GM12878 (cell line): Measurements from ENCODE around the gene TRPV5. TPM values are rescaled to one million over a fixed set of nuclear protein-coding genes. Genes with fewer than 3 reads are reported as not detected.

ENCODE experiments used
- NFXL1 ChIP-seq: fragments of 450-650 bp; IDR thresholded peaks from 2 replicates; pipeline ENCODE4 v1.6.1; 2017; ENCODE audit warnings: antibody characterized with exemption, mild to moderate bottlenecking, borderline replicate concordance
- POU2F2 ChIP-seq: IDR thresholded peaks from 3 replicates; pipeline ENCODE4 v1.6.1; 2011; ENCODE audit warnings: low read depth, mild to moderate bottlenecking, low read length, borderline replicate concordance
- RAD51 ChIP-seq: fragments of 450-650 bp; IDR thresholded peaks from 2 replicates; pipeline ENCODE4 v1.6.1; 2016; ENCODE audit warnings: moderate library complexity, mild to moderate bottlenecking, inconsistent platforms
- RCOR1 ChIP-seq: conservative IDR thresholded peaks from 2 replicates; pipeline ENCODE4 v1.6.1; 2012; ENCODE audit warnings: low read depth, low read length, improper control_type of control experiment
- ZNF274 ChIP-seq: IDR thresholded peaks from one replicate; pipeline ENCODE4 v1.8.0; 2011; ENCODE audit not compliant: insufficient read length, insufficient read depth
- polyA plus RNA-seq, 11 experiments: library from polyadenylated mRNA; depleted of rRNA in 4 of 11; unstranded in 6 of 11; stranded (reverse) in 5 of 11; fragments of >200 nt; fragmentation: Nextera tagmentation in 4 of 11; fragmentation: Illumina TruSeq in 1 of 11; extraction: Ambion mirVana in 4 of 11; extraction: Trizol in 1 of 11; gene quantifications; 1 replicate in 1 of 11; 2 replicates in 10 of 11; pipeline versions ENCODE4 v1.2.1 to v1.2.3, GENCODE V29; 2011 to 2016; ENCODE audit warnings: inconsistent platforms in 2 of 11, missing spikeins in 2 of 11, low read depth in 1 of 11
- total RNA-seq, 4 experiments: library from RNA; depleted of rRNA in 3 of 4; stranded (reverse); fragments of >200 nt in 3 of 4; fragmentation: Illumina TruSeq in 1 of 4; extraction: Trizol in 1 of 4; gene quantifications; 2 replicates each; pipeline versions ENCODE4 v1.2.1 to v1.2.3, GENCODE V29; 2013 to 2021
- TF ChIP-seq, protein P1 (sequence below): fragments of 450-650 bp; formaldehyde crosslinking; IDR thresholded peaks from 2 replicates; pipeline ENCODE4 v1.4.0; 2022; ENCODE audit warnings: mild to moderate bottlenecking, moderate library complexity
- TF ChIP-seq, protein P2 (sequence below): fragments of 450-650 bp; IDR thresholded peaks from 2 replicates; pipeline ENCODE4 v1.6.1; 2017; ENCODE audit warnings: mild to moderate bottlenecking
- TF ChIP-seq, protein P3 (sequence below): IDR thresholded peaks from 2 replicates; pipeline ENCODE4 v1.6.1; 2011; ENCODE audit warnings: borderline replicate concordance, low read depth, mild to moderate bottlenecking, moderate library complexity, low read length; ENCODE audit not compliant: insufficient read depth, poor library complexity, severe bottlenecking
- TF ChIP-seq, protein P4 (sequence below): IDR thresholded peaks from 2 replicates; pipeline ENCODE4 v1.6.1; 2012; ENCODE audit warnings: low read depth, low read length, improper control_type of control experiment

The TRPV5 gene
- total and polyA plus RNA-seq, 10 of the 15 experiments (the other 5 are each of a cell fraction or from before 2014, with no cell fraction given), result not detected

DNA sequence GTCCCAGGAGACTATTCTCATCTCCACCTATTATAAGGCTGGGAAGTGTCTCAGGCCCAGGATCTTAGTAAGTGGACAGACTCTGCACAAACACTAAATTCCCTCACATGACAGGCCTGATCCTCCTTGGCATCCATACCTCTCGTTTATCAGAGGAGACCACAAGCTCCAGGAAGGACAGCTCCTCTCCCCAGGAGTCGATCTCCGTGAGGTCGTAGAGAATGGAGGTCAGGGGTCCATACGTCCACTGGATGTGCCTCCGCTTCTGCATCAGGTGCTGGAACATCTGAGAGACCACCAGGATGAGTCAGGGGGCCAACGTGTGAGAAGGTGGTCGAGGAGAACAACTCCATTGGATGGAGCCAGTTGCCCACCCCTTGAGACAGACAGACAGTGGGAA lies 5.6 kb downstream of the TRPV5 start (continued):
- TF ChIP-seq, protein P1, sequence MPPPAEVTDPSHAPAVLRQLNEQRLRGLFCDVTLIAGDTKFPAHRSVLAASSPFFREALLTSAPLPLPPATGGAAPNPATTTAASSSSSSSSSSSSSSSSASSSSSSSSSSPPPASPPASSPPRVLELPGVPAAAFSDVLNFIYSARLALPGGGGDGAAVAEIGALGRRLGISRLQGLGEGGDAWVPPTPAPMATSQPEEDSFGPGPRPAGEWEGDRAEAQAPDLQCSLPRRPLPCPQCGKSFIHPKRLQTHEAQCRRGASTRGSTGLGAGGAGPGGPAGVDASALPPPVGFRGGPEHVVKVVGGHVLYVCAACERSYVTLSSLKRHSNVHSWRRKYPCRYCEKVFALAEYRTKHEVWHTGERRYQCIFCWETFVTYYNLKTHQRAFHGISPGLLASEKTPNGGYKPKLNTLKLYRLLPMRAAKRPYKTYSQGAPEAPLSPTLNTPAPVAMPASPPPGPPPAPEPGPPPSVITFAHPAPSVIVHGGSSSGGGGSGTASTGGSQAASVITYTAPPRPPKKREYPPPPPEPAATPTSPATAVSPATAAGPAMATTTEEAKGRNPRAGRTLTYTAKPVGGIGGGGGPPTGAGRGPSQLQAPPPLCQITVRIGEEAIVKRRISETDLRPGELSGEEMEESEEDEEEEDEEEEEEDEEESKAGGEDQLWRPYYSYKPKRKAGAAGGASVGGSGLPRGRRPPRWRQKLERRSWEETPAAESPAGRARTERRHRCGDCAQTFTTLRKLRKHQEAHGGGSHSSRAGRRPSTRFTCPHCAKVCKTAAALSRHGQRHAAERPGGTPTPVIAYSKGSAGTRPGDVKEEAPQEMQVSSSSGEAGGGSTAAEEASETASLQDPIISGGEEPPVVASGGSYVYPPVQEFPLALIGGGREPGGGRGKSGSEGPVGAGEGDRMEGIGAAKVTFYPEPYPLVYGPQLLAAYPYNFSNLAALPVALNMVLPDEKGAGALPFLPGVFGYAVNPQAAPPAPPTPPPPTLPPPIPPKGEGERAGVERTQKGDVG (CRISPR knock-in tag), result no peak
- TF ChIP-seq RCOR1 (no peak), ZNF274 (no peak), NFXL1 (no peak), POU2F2 (no peak), RAD51 (no peak)
- TF ChIP-seq, protein P2, sequence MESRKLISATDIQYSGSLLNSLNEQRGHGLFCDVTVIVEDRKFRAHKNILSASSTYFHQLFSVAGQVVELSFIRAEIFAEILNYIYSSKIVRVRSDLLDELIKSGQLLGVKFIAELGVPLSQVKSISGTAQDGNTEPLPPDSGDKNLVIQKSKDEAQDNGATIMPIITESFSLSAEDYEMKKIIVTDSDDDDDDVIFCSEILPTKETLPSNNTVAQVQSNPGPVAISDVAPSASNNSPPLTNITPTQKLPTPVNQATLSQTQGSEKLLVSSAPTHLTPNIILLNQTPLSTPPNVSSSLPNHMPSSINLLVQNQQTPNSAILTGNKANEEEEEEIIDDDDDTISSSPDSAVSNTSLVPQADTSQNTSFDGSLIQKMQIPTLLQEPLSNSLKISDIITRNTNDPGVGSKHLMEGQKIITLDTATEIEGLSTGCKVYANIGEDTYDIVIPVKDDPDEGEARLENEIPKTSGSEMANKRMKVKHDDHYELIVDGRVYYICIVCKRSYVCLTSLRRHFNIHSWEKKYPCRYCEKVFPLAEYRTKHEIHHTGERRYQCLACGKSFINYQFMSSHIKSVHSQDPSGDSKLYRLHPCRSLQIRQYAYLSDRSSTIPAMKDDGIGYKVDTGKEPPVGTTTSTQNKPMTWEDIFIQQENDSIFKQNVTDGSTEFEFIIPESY, result no peak
- TF ChIP-seq, protein P3, sequence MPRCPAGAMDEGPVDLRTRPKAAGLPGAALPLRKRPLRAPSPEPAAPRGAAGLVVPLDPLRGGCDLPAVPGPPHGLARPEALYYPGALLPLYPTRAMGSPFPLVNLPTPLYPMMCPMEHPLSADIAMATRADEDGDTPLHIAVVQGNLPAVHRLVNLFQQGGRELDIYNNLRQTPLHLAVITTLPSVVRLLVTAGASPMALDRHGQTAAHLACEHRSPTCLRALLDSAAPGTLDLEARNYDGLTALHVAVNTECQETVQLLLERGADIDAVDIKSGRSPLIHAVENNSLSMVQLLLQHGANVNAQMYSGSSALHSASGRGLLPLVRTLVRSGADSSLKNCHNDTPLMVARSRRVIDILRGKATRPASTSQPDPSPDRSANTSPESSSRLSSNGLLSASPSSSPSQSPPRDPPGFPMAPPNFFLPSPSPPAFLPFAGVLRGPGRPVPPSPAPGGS, result no peak
- TF ChIP-seq, protein P4, sequence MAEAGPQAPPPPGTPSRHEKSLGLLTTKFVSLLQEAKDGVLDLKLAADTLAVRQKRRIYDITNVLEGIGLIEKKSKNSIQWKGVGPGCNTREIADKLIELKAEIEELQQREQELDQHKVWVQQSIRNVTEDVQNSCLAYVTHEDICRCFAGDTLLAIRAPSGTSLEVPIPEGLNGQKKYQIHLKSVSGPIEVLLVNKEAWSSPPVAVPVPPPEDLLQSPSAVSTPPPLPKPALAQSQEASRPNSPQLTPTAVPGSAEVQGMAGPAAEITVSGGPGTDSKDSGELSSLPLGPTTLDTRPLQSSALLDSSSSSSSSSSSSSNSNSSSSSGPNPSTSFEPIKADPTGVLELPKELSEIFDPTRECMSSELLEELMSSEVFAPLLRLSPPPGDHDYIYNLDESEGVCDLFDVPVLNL, result no peak
